ENCODE measurements around the gene LRRC15. TPM values are rescaled to one million over a fixed set of nuclear protein-coding genes. Genes with fewer than 3 reads are reported as not detected.

Gene LRRC15
- total and polyA plus RNA-seq, 2 donors (not counting 3 experiments of a cell fraction or from before 2014, with no cell fraction given), result not detected

DNA sequence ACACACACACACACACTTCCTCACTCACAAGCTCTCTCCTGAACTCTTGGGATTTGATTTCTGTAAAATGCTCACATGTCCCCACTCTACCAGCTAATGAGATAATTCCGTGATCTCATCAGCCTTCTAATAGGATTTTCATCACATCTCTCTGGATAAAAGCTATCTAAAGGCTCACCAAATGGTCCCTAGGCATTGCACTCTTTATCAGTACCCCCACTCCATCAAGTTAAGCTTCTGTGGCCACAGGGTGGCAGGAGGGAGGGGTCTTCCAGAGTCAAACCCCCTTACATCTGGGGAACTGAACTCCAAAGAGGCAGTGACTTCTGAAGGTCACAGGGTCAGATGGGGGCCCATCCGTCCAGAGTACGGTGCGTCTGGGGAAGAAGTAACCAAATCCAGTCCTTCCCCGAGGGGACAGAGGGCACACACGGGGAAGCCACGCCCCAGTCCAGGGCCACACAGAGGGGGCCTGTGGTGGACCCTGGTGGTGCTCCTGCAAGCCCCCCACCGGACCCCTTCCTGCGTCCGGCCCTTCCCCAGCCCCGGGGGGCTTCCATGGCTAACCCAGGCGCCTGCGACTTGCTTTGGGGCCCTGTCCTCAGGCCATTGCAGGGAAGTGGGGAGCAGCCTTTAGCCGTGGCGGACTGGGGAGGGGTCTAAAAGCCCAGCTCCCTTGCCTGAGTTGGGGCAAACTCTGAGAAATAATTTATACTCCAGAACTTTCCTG, 44.0 kb downstream of the LRRC15 start:
- no peaks in the 10 kb centered on the region for H3K9me1 ChIP-seq (replicated peaks; ENCODE audit: control insufficient read depth, extremely low read depth, insufficient read depth, low read length)
- no TSS peak for BruUV-seq (replicated peaks)
- H3K27ac ChIP-seq (ENCODE audit: insufficient read depth, low read depth, low read length), result no peak overlapping the region
- no peaks in the 10 kb centered on the region for H3K36me3 ChIP-seq (ENCODE audit: control insufficient read depth in 2 of 2, extremely low read depth in 1 of 2, insufficient read depth in 2 of 2, low read length in 2 of 2)
- H3K4me1 ChIP-seq (ENCODE audit: control insufficient read depth, extremely low read depth, insufficient read depth, low read length), result no peaks in the 10 kb centered on the region
- no peak for DNase-seq (ENCODE audit: low read depth, low spot score)
- ChIA-PET POLR2A (no interaction called here), CTCF (interaction anchor here (0.8 to 2.2 kb wide), 4 partner anchors 8 to 660 kb away, joined by 3 to 8 read pairs (median 5); no protein-coding TSS in a partner anchor)
- peaks cover 0 to 2% of the 10 kb centered on the region in 2 experiments for H3K27me3 ChIP-seq (ENCODE audit: control insufficient read depth in 2 of 2, insufficient read depth in 2 of 2, low read length in 2 of 2)
- no peaks in the 10 kb centered on the region for H3K9me3 ChIP-seq (replicated peaks; ENCODE audit: control insufficient read depth, insufficient read depth, low read length)
- no peak overlapping the region for H3K9ac ChIP-seq (replicated peaks; ENCODE audit: extremely low read depth, insufficient read depth, low read length)
- no peak overlapping the region for H3K4me2 ChIP-seq (ENCODE audit: insufficient read depth, low read length)
- intact Hi-C loops (cut with micrococcal nuclease) (no loop called here), dilution Hi-C loops (cut with MboI; ENCODE audit: extremely low pct_ligation_motif_present, low sequenced_read_pairs) (no loop called here)
- TF ChIP-seq POLR2AphosphoS5 (IDR thresholded peaks at IDR 0.05; ENCODE audit: insufficient read depth, low read depth, low read length) (no peak), FOS (IDR thresholded peaks at IDR 0.05; ENCODE audit: borderline replicate concordance, insufficient read depth, low read length) (no peak), MYC (IDR thresholded peaks at IDR 0.05; ENCODE audit: low read depth, low read length) (no peak), EZH2 (IDR thresholded peaks at IDR 0.05; ENCODE audit: borderline replicate concordance, low read depth, low read length, severe bottlenecking) (no peak), JUN (IDR thresholded peaks at IDR 0.05; ENCODE audit: borderline replicate concordance, insufficient read depth, insufficient read length, low read depth) (no peak), POLR2A (IDR thresholded peaks at IDR 0.05; ENCODE audit: low read depth, low read length) (no peak), GATA2 (IDR thresholded peaks at IDR 0.05; ENCODE audit: insufficient read depth, insufficient read length, low read depth, low read length) (no peak)
- TF ChIP-seq, protein P1, sequence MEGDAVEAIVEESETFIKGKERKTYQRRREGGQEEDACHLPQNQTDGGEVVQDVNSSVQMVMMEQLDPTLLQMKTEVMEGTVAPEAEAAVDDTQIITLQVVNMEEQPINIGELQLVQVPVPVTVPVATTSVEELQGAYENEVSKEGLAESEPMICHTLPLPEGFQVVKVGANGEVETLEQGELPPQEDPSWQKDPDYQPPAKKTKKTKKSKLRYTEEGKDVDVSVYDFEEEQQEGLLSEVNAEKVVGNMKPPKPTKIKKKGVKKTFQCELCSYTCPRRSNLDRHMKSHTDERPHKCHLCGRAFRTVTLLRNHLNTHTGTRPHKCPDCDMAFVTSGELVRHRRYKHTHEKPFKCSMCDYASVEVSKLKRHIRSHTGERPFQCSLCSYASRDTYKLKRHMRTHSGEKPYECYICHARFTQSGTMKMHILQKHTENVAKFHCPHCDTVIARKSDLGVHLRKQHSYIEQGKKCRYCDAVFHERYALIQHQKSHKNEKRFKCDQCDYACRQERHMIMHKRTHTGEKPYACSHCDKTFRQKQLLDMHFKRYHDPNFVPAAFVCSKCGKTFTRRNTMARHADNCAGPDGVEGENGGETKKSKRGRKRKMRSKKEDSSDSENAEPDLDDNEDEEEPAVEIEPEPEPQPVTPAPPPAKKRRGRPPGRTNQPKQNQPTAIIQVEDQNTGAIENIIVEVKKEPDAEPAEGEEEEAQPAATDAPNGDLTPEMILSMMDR (IDR thresholded peaks at IDR 0.05; ENCODE audit: extremely low read depth in 1 of 2, insufficient read depth in 1 of 2, low read depth in 1 of 2, low read length in 2 of 2), result no peak
- TF ChIP-seq, protein P2, sequence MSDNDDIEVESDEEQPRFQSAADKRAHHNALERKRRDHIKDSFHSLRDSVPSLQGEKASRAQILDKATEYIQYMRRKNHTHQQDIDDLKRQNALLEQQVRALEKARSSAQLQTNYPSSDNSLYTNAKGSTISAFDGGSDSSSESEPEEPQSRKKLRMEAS (IDR thresholded peaks at IDR 0.05; ENCODE audit: insufficient read depth, insufficient read length), result no peak
- H3K79me2 ChIP-seq (ENCODE audit: control insufficient read depth, insufficient read depth, low read length), result no peaks in the 10 kb centered on the region
- FAIRE-seq, result no peak
- no peak overlapping the region for H2AFZ ChIP-seq (ENCODE audit: low read depth, low read length)
- H3K4me3 ChIP-seq (replicated peaks in 1 of 3; ENCODE audit: insufficient read depth in 1 of 3, low read depth in 1 of 3, low read length in 3 of 3), result no peak overlapping the region
- H4K20me1 ChIP-seq (replicated peaks; ENCODE audit: control insufficient read depth, extremely low read depth, insufficient read depth, low read length), result no peaks in the 10 kb centered on the region
